ENCODE results near the gene PDCD4. TPM values are rescaled to one million over a fixed set of nuclear protein-coding genes. Genes with fewer than 3 reads are reported as not detected.
A peak's percentile ranks its signal among the peaks of the same experiment; 100 is the strongest.

The PDCD4 gene
- total RNA-seq, 1 donor, result 52.9 TPM

DNA sequence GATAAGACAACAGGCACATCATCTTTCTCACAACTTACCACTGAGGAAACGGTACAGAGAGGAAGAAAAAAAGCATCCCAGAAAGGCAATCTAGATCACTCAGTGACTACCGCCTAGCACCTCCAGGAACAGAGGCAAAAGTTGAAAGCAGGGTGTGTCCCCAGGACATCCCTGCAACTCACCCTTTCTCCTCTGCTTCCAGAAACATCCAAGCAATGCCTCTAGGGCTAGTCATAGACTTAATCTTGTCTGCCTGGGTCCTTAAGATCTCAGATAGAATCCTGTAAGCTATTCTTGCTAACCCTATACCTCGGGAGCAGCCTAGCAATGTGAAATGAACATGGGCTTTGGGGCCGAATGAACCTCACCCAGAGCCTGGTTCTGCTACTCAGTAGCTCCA is 18.8 kb upstream of the PDCD4 start:
- H3K4me3 ChIP-seq (ENCODE audit: low read depth, low read length), result no peak overlapping the region
- TF ChIP-seq, protein P1, sequence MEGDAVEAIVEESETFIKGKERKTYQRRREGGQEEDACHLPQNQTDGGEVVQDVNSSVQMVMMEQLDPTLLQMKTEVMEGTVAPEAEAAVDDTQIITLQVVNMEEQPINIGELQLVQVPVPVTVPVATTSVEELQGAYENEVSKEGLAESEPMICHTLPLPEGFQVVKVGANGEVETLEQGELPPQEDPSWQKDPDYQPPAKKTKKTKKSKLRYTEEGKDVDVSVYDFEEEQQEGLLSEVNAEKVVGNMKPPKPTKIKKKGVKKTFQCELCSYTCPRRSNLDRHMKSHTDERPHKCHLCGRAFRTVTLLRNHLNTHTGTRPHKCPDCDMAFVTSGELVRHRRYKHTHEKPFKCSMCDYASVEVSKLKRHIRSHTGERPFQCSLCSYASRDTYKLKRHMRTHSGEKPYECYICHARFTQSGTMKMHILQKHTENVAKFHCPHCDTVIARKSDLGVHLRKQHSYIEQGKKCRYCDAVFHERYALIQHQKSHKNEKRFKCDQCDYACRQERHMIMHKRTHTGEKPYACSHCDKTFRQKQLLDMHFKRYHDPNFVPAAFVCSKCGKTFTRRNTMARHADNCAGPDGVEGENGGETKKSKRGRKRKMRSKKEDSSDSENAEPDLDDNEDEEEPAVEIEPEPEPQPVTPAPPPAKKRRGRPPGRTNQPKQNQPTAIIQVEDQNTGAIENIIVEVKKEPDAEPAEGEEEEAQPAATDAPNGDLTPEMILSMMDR (IDR thresholded peaks at IDR 0.05; ENCODE audit: insufficient read depth, low read length), result no peak
- DNase-seq (ENCODE audit: low read depth), result no peak

DNA sequence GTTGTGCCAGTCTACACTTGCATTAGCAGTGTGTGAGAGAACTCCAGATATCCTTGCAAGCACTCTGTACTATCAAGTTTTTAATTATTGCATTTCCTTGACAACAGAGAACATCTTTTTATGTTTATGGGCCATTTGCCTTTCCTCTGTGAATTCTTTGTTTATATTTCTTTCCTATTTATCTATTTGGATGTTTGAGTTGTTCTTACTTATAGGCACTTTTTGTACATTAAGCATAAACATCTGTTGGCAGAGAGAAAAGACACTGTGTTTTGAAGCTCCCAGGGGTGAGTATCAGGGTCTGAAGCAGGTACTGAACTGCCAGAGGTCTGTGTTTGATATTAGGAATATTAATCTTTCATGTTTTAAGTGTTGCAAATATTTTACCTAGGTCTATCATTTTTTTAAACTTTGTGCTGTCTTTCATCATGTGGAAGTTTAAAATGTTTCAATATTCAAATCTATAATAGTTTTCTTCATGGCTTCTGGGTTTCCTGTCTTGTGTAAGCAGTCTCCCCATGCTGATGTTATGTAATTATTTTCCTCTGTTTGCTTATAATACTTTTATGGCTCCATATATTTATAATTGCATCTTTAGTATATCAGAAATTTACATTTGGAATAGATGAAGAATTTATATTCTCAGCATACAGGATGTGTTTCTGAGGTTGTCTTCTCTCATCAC is 17.7 kb upstream of the PDCD4 start:
- H3K4me3 ChIP-seq (ENCODE audit: low read depth, low read length), result no peak overlapping the region
- TF ChIP-seq, protein P1 (IDR thresholded peaks at IDR 0.05; ENCODE audit: insufficient read depth, low read length), result no peak
- no peak for DNase-seq (ENCODE audit: low read depth)

DNA sequence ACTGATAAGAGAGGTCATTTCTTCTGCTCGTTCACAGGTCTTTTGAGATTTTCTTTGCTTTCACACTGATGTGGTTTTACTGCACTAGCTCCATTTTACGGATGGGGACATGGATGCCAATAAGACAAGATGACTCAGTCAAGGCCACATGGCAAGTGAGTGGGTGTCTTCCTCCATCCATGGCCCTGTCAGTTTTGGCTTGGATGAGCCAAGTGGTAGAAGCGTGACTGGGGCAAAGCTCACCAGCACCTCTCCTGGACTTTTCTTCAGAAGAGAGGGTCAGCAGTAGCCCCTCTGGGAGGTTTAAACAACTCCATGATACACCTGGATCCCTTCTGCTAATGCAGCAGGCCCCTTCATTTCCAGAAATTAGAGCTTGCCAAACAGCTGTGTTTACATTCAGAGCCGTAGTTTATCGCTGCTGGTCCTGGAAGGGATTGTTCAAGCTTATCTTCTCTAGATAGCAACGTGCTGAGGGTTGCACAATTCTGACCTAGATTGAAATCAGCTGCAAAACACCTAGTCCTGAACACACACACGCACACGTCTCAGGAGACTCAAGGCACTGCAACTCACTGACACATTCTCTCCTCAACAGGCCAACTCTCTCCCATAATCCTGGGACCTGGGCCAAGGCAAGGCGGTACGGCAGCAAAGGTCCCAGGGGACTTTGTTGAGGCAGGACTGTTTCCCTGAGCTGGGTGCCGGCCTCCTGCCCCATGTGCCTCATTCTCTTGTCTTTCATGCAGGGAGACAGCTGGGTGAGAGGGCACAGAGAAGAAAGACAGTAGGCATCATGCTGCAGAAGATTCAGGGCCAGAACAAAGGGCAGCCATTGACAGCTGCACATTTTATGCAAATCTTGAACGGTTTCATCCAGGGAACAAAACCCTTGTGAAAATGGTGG is 14.2 kb upstream of the PDCD4 start:
- TF ChIP-seq, protein P1 (IDR thresholded peaks at IDR 0.05; ENCODE audit: insufficient read depth, low read length), result no peak
- no peak overlapping the region for H3K4me3 ChIP-seq (ENCODE audit: low read depth, low read length)
- DNase-seq (ENCODE audit: low read depth), result peak; percentile 97

DNA sequence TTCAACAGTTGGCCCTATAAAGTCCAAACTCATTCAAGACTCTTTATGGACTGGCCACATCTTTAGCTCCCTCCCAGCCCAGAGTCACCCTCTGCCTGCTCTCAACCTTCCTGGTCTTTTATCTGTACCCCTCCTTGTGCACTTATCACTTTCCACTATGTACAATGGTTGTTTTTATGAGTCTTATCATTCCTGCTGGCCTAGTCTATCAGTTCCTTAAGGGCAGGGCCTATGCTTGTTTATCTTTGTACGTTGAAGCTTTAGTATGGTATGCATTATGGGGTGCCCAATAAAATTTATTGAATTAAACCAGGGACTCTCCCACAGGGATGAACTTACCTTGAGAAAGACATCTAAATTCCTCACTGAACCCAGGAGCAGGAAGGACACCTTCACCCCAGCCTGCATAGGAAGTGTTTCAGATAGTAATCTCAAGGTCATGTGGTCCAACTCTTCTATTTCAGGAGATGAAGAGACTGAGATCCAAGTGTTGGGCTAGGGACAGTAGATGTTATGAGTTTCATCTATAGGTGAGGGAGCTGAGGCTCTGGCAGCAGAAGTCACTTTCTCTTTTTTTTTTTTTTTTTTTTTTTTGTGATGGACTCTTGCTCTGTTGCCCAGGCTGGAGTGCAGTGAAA is 13.3 kb upstream of the PDCD4 start:
- H3K4me3 ChIP-seq (ENCODE audit: low read depth, low read length), result no peak overlapping the region
- TF ChIP-seq, protein P1 (IDR thresholded peaks at IDR 0.05; ENCODE audit: insufficient read depth, low read length), result no peak
- no peak for DNase-seq (ENCODE audit: low read depth)

DNA sequence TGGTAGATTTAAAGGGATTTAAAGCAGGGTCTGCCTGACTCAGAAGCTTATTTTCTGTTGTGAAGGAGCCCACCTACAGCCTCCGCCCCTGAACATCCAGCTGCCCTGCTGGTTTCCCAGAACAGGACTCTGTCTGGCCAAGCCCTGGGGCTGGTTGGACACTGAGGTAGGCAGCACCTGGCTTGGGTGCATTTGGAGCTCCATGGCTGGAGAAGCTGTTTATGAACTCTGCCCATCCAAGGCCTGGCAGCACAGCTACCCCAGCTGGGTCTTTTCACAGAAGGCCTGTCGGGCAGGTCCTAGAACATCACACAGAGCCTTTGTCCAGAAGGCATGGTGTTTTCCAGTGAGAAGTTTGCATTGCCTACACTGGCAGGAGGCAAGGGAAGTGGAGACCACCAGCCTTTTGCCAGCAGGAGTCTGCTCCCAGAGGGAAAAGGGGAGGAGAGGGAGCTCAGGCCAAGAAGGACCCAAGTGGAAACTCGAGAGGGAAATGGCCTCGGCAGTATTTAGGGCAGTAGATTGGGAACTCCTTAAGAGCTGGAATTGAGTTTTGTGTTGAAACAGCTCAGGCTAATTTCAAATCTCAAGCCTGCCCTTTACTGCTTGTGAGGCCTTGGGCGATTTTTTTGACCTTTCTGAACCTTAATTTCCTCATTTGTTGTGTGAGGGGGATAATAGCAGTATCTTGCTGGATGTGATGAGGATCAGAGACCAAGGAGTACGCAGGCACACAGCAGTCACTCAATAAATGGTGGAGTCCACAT is 12.3 kb upstream of the PDCD4 start:
- TF ChIP-seq, protein P1 (IDR thresholded peaks at IDR 0.05; ENCODE audit: insufficient read depth, low read length), result no peak
- DNase-seq (ENCODE audit: low read depth), result no peak
- H3K4me3 ChIP-seq (ENCODE audit: low read depth, low read length), result no peak overlapping the region

DNA sequence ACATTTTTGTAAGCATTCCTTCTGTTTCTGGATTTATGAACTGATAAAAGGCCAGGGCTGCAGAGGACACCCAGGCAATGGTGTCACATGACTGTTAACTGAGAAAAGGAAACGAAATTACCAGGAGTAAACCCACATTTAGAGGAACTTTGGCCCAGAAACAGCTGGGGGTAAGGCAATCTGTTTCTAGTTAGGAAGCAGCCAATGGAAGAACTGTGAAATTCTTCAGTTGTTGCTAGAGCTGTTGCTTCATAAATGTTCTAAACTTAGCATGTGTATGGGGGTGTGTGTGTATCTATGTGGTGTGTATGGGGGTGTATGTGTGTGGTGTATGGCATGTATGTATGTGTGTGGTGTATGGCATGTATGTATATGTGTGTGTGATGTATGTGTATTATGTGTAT is 11.8 kb upstream of the PDCD4 start:
- TF ChIP-seq, protein P1 (IDR thresholded peaks at IDR 0.05; ENCODE audit: insufficient read depth, low read length), result no peak
- H3K4me3 ChIP-seq (ENCODE audit: low read depth, low read length), result no peak overlapping the region
- peak; percentile 92 for DNase-seq (ENCODE audit: low read depth)

All from fibroblast of the aortic adventitia (primary cell).